ENCODE data around the gene RANBP10. TPM values are rescaled to one million over a fixed set of nuclear protein-coding genes. Genes with fewer than 3 reads are reported as not detected.

RANBP10 gene
- total RNA-seq, 4 donors from 2014 or later: 15.0 to 24.6 (median 17.9) TPM

- no peak overlapping the region for H3K4me3 ChIP-seq (ENCODE audit: low read depth, poor library complexity, severe bottlenecking)
- TF ChIP-seq CTCF (IDR thresholded peaks at IDR 0.05) (no peak), POLR2A (IDR thresholded peaks at IDR 0.05) (no peak)
- 88 to 92% methylated on average over 5 of the region's 5 CpGs for WGBS, 2 donors
- no peak for DNase-seq (ENCODE audit: low spot score in 2 of 2)
- intact Hi-C loops (cut with DNase I; ENCODE audit: low total_unique reads): no loop called here
Observed at GRCh38 chr16:67704110-67704509, 102.2 kb downstream of the RANBP10 start.

GRCh38 chr16:67703626-67704025 lies 102.7 kb downstream of the RANBP10 start:
- no peak overlapping the region for H3K4me3 ChIP-seq (ENCODE audit: low read depth, poor library complexity, severe bottlenecking)
- intact Hi-C loops (cut with DNase I; ENCODE audit: low total_unique reads): no loop called here
- DNase-seq (ENCODE audit: low spot score in 2 of 2): no peak
- 67 to 72% methylated on average over 2 of the region's 2 CpGs for WGBS, 2 donors
- no peak for TF ChIP-seq POLR2A (IDR thresholded peaks at IDR 0.05)
- TF ChIP-seq CTCF (IDR thresholded peaks at IDR 0.05): no peak

- H3K4me3 ChIP-seq (ENCODE audit: low read depth, poor library complexity, severe bottlenecking): no peak overlapping the region
Observed at GRCh38 chr16:67702130-67702529, 104.2 kb downstream of the RANBP10 start.

GRCh38 chr16:67701420-67701819 lies 104.9 kb downstream of the RANBP10 start:
- 92 to 97% methylated on average over 1 of the region's 1 CpG for WGBS, 2 donors
- H3K4me3 ChIP-seq (ENCODE audit: low read depth, poor library complexity, severe bottlenecking): no peak overlapping the region
- DNase-seq (ENCODE audit: low spot score in 2 of 2): no peak
- TF ChIP-seq POLR2A (IDR thresholded peaks at IDR 0.05) (no peak), CTCF (IDR thresholded peaks at IDR 0.05) (no peak)
- intact Hi-C loops (cut with DNase I; ENCODE audit: low total_unique reads): no loop called here

More at GRCh38 chr16:67702130-67702529, 104.2 kb downstream of the RANBP10 start:
- WGBS, 2 donors: 89 to 95% methylated on average over 4 of the region's 4 CpGs
- no peak for DNase-seq (ENCODE audit: low spot score in 2 of 2)
- intact Hi-C loops (cut with DNase I; ENCODE audit: low total_unique reads): no loop called here
- TF ChIP-seq POLR2A (IDR thresholded peaks at IDR 0.05): no peak

GRCh38 chr16:67699265-67699664 lies 107.1 kb downstream of the RANBP10 start:
- TF ChIP-seq CTCF (IDR thresholded peaks at IDR 0.05): no peak
- no peak for TF ChIP-seq POLR2A (IDR thresholded peaks at IDR 0.05)
- 95 to 97% methylated on average over 7 of the region's 7 CpGs for WGBS, 2 donors
- intact Hi-C loops (cut with DNase I; ENCODE audit: low total_unique reads): no loop called here
- no peak overlapping the region for H3K4me3 ChIP-seq (ENCODE audit: low read depth, poor library complexity, severe bottlenecking)
- DNase-seq (ENCODE audit: low spot score in 2 of 2): no peak

- DNase-seq (ENCODE audit: low spot score in 2 of 2): no peak
- H3K4me3 ChIP-seq (ENCODE audit: low read depth, poor library complexity, severe bottlenecking): no peak overlapping the region
- intact Hi-C loops (cut with DNase I; ENCODE audit: low total_unique reads): no loop called here
- no peak for TF ChIP-seq POLR2A (IDR thresholded peaks at IDR 0.05)
- TF ChIP-seq CTCF (IDR thresholded peaks at IDR 0.05): no peak
- 77 to 91% methylated on average over 4 of the region's 4 CpGs for WGBS, 2 donors
Observed at GRCh38 chr16:67697422-67698185, 108.8 kb downstream of the RANBP10 start.
